Superior temporal gyrus (tissue), 1 donor: ENCODE results near the gene PFN2.
"Not testable (repeated sequence)": the region's sequence is repeated elsewhere in the genome, so short reads cannot be mapped to it uniquely, and the experiment has no call there.

ENCODE experiments used
- DNase-seq: peaks from one replicate; pipeline ENCODE4 v3.0.0-alpha.2; 2016; ENCODE audit errors: extremely low spot score

The PFN2 gene

DNA sequence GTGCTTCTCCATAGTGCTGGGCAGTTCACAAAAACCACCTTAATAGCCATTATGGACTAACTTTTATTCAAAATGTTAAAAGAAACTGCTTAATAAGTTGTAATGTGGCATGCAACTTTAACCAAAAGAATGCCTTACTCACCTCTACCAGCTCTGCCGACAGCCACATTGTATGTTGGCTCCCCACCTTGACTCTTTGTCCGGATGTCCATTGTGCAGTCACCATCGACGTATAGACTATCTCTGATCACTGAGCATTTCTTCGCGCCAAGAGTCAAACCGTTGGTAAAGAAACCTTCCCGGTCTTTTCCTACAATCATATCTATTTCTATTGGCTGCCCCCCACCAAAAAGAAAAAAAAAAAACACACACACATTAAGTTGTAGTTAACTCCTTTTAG lies 2.5 kb downstream of the PFN2 start:
- DNase-seq, result no peak

- DNase-seq, result peak; percentile 89
These were observed 3.5 kb downstream of the PFN2 start for GRCh38 chr3:149967086-149967685.

- no peak for DNase-seq
These were observed 5.4 kb downstream of the PFN2 start for GRCh38 chr3:149965278-149965677.

- peak; percentile 71 for DNase-seq
These were observed 6.4 kb downstream of the PFN2 start for GRCh38 chr3:149964291-149964690.

DNA sequence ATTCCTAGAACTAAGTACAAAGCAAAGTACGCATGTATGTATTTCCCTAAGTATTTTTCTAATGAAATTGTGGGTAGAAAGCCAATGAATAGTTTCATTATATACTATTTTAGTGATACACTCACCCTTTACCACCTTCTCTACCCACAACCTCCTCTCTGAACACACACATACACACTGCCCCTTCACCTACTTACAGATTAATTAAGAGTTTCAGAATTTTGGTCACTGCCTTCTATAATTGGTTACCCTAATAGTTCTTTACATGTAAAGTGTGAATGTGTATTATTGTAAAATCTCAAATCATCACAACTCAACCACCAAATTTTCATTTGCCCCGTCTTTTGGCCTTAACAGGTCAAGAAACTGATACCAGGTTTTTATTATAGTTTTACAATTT lies 7.2 kb downstream of the PFN2 start:
- no peak for DNase-seq

DNA sequence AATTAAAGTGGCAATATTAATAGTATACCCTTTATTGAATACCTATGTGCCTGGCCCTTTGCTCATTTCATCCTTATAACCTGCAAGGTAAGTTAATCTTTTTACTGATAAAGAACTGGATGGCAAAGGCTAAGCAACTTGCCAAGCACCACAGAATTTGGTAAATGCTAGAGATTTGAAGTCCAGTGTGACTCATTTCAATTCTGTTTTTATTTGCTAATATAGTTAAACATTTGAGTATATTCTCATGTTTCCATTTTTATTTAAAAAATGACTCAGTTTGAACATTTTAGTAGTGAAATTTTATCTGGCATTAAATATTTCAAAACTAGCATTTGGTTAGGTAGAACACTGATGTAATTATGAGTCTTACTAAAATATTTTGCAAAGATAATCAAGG lies 11.3 kb downstream of the PFN2 start:
- no peak for DNase-seq

DNA sequence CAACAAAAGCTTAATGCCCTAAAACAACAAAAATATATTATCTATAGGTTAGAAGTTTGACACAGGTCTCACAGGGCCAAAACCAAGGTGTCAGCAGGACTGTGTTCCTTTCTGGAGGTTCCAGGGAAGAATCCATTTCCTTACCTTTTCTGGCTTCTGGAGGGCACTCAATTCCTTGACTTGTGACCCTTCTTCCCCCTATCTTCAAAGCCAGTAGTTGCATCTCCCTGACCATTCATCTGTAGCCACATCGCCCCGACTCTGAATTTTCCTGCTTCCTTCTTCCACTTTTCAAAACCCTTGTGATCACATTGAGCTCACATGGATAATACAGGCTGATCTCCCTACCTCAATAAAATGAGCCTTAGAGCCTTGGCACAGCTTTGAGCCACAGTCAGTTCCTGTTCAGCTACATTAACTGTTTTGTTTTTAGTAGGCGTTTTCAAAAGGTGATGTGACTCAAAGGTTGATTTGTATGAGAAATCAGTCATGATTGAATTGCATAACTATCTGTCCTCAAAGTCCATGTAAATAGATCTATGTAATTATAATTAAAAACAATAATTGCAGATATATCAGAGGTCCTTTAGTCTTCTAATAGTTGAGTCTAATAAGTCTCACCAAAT lies 12.4 kb downstream of the PFN2 start:
- DNase-seq, result no peak

GRCh38 chr3:149957361-149958125 lies 13.2 kb downstream of the PFN2 start:
- DNase-seq, result no peak

DNA sequence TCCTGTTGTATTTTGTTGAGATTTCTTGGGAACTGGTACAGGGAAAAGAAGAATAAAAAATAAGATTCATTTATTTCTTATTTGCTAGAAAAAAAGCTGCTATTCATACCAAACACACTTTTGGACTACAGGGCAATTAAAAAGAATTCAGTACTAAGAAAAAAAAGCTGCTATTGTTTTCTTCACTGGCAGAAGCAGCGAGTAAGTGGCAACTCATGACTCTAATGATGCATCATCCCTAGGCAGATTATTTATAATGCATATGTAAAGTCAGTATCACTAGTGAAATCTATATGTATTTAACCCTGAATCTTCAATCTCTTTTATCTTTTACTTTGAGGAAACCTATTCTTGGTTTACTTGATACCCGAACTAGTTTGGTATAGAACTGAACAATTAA lies 15.2 kb downstream of the PFN2 start:
- DNase-seq, result peak; percentile 76

- no peak for DNase-seq
These were observed 15.9 kb downstream of the PFN2 start for GRCh38 chr3:149954812-149955211.

GRCh38 chr3:149949181-149949580 lies 21.5 kb downstream of the PFN2 start:
- DNase-seq, result no peak

- no peak for DNase-seq
These were observed 23.5 kb downstream of the PFN2 start for GRCh38 chr3:149947231-149947630.

- not testable (repeated sequence) for DNase-seq
These were observed 26.7 kb downstream of the PFN2 start for GRCh38 chr3:149943966-149944365.

DNA sequence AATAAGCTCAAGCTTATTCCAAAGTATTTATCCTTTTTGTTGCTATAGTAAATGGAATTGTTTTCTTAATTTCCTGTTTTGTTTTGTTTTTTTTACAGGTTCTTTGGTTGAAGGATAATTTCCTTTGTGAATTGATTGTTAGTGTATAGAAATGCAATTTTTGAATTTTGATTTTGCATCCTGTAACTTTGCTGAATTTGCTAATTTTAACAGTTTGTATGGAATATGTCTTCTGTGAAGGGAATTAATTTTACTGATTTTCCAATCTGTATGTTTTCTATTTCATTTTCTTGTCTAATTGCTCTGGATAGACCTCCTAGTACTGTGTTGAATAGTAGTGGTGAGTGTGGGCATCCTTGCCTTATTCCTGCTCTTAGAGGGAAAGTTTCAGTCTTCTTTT lies 28.3 kb downstream of the PFN2 start:
- DNase-seq, result no peak

DNA sequence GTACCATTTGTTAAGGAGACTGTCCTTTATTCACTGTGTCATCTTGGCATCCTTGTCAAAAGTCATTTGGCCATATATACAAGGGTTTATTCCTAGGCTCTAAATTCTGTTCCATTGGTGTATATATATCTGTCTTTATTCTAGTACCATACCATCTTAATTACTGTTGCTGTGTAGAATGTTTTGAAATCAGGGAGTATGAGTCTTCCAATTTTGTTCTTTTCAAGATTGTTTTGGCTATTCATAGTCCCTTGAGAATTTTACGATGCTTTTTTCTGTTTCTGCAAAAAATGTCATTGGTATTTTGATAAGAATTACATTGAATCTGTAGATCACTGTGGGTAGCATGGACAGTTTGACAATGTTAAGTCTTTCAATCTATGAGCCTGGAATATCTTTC lies 28.7 kb downstream of the PFN2 start:
- no peak for DNase-seq

DNA sequence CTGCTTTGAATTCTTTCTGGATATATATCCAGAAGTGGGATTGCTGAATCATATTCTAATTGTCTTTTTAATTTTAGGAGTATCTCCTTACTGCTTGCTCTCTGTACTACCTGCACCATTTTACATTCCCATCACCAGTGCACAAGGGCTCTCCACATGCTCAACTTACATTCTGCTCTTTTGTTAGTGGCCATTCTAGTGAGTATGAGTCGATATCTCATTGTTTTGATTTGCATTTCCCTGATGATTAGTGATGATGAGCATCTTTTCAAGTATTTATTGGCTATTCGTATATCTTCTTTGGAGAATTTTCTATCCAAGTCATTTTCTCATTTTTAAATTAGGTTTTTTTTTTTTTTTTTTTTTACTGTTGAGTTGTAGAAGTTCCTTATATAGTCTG lies 29.5 kb downstream of the PFN2 start:
- no peak for DNase-seq

GRCh38 chr3:149938392-149939055 lies 32.2 kb downstream of the PFN2 start:
- DNase-seq, result not testable (repeated sequence)

DNA sequence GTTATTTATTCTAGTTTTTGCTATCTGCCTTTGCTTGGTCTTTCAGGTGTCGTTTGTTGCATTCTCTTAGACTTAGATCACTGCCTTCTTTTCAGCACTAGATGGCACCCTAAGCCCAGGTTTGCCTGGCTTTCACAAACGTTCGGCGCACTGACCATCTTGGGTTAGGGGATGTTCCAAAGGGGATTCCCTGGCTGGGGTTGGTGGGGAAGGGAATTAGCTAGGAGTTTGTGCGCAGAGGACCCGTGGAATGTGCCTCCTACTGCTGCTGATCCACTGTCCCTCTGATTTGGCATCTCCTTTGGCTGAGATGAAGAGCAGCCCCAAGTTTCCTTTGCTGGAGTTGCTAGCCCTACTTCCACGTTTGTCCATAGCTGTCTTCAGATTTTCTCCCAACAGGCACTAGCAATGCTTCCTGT lies 33.9 kb downstream of the PFN2 start:
- peak; percentile 71 for DNase-seq

DNA sequence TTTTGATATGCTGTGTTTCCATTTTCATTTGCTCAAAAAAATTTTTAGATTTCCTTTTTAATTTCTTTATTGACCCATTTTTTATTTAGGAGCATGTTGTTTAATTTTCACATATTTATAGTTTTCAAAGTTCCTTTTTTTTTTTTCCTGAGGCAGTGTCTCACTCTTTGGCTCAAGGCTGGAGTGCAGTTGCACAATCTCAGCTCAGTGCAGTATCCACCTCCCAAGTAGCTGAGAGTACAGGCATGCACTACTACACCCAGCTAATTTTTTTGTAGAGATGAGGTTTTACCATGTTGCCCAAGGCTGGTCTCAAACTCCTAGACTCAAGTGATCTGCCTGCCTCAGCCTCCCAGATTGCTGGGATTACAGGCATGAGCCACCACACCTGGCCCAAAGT lies 36.2 kb downstream of the PFN2 start:
- no peak for DNase-seq

DNA sequence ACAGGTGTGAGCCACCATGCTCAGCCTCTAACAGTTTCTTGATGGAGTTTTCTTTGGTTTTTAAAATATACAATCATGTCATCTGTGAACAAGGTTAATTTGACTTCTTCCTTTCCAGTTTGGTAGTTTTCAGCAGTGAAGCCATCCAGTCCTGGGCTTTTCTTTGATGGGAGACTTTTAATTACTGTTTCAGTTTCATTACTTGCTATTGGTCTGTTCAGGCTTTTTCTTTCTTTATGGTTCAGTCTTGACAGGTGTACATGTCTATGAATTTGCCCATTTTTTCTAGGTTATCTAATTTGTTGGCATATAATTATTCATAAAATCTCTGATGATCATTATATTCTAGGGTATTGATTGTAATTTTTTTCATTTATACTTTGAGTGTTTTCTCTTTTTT lies 36.8 kb downstream of the PFN2 start:
- no peak for DNase-seq

DNA sequence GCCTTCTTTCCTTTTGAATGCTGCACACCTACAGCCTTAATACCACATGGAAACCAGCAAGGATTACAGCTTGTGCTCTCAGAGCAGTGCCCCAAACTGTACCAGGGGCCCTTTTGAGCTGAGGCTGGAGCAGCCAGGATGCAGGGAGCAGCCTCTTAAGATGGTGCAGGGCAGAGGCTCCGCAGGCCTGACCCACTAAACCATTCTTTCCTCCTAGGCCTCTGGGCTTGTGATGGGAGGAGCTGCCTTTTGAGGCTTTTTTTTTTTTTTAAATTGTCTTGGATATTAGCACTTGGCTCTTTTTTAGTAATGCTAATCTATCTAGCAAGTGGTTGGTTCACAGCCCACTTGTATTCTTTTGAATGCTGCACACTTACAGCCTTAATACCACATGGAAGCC lies 37.7 kb downstream of the PFN2 start:
- DNase-seq, result no peak

- DNase-seq, result no peak
These were observed 50.6 kb downstream of the PFN2 start for GRCh38 chr3:149920119-149920518.

GRCh38 chr3:149919509-149919908 lies 51.2 kb downstream of the PFN2 start:
- no peak for DNase-seq
